GM10266 (cell line): ENCODE data around the gene GTF2A2.

Experiments
- DNase-seq: peaks from one replicate; pipeline ENCODE4 v3.0.0; 2012; ENCODE audit errors: extremely low spot score
- CTCF ChIP-seq: IDR thresholded peaks from 2 replicates; pipeline ENCODE4 v1.5.1; 2012; ENCODE audit warnings: mild to moderate bottlenecking, low read depth; ENCODE audit not compliant: control insufficient read depth, insufficient read depth; ENCODE audit errors: missing control alignments

The GTF2A2 gene

DNA sequence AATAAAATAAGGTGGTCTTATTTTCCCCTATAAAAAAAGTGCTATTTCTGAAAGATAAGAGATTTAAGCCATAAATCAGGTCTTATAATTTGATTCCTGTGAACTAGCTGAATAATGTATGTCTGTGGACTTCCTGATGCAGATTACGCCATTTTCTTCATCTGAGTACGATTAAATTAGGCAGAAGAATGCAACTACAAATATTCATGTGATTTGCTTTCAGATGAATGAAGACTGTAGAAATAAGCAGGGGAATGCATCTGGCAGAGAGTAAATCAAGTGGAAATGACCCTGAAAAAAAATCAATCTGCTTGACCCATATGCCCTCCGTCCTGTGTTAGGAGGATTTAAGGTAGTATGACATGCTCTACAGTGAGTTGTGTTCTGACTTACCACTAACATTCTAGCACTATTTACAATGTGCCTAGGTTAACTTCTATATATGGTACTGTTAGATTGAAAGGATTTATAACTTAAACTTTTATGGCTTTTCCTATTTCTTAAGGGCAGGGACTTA, 17.1 kb upstream of the GTF2A2 start:
- TF ChIP-seq CTCF = no peak
- DNase-seq = no peak

DNA sequence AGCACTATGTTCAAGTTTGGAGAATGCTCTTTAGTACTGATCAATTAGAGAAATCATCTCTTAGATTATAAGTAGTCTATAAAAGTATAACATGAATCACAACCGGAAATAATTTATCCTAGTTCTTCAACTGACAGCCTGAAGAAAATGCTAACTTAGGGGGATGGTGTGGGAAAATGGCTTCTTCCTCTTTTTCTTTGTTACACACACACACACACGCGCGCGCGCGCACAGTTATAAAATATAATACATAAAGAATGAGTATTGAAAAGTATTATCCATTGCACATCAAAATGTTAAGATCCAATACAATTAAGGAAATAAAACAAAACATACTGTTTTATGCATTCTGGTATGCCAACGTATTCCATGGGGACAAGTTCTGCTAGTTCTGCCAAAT, 11.2 kb upstream of the GTF2A2 start:
- no peak for DNase-seq
- no peak for TF ChIP-seq CTCF

DNA sequence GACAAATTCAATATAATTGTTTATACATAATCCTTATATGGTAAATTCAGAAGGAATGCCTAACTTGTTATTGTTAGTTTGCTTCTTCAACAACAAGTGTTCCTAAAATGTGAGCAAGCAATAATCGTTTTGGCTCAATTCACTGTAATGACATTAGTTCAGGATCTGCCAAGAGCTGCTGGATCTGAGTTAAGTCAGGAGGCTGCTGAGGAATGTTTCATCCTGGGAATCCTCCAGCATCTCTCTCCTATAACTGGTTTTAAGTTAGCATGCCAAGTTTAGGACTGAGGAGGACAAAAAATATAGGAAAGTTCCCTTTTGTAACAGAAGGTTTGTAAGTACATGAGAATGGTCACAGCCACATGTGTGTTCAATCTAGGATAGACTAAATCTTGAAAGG, 4.9 kb upstream of the GTF2A2 start:
- no peak for TF ChIP-seq CTCF
- no peak for DNase-seq

GRCh38 chr15:59659366-59659765, 2.1 kb upstream of the GTF2A2 start:
- DNase-seq = no peak
- no peak for TF ChIP-seq CTCF

GRCh38 chr15:59657635-59658125, 365 bp upstream of the GTF2A2 start:
- no peak for DNase-seq
- TF ChIP-seq CTCF = no peak

- TF ChIP-seq CTCF = no peak
- DNase-seq = no peak
Measured at GRCh38 chr15:59654046-59654445, 3.3 kb downstream of the GTF2A2 start.

DNA sequence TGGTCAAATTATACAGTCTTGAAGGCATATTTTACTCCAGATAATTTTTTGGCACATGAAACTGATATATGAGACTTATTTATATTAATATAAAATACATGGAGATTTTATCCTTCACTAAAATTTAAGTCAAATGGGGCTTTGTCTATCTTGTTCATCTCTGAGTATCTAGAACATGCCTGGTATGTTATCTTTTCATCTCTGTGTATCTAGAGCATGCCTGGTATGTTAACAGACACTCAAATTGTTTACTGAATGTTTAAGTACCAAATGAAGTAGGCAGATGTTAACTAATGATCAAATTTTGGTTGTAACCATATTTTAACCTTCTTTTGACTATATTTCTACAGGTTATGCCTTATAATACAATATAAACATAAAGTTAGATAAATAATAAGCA, 7.7 kb downstream of the GTF2A2 start:
- TF ChIP-seq CTCF = no peak
- DNase-seq = no peak
